SK-N-MC (cell line): ENCODE measurements around the gene DMRTC2.

Experiments
- EZH2 ChIP-seq: fragments of 200-600 bp; sonication (generic); IDR thresholded peaks from one replicate; pipeline ENCODE4 v1.6.1; 2017; ENCODE audit warnings: antibody characterized with exemption
- FOXP2 ChIP-seq: optimal IDR thresholded peaks from 2 replicates; pipeline ENCODE3; 2011; ENCODE audit warnings: mild to moderate bottlenecking, moderate library complexity; ENCODE audit not compliant: insufficient read depth; ENCODE audit errors: extremely low read length, control extremely low read depth
- POLR2AphosphoS5 ChIP-seq: IDR thresholded peaks from 2 replicates; pipeline ENCODE4 v1.6.1; 2012; ENCODE audit warnings: mild to moderate bottlenecking, low read depth, low read length, borderline replicate concordance

DNA sequence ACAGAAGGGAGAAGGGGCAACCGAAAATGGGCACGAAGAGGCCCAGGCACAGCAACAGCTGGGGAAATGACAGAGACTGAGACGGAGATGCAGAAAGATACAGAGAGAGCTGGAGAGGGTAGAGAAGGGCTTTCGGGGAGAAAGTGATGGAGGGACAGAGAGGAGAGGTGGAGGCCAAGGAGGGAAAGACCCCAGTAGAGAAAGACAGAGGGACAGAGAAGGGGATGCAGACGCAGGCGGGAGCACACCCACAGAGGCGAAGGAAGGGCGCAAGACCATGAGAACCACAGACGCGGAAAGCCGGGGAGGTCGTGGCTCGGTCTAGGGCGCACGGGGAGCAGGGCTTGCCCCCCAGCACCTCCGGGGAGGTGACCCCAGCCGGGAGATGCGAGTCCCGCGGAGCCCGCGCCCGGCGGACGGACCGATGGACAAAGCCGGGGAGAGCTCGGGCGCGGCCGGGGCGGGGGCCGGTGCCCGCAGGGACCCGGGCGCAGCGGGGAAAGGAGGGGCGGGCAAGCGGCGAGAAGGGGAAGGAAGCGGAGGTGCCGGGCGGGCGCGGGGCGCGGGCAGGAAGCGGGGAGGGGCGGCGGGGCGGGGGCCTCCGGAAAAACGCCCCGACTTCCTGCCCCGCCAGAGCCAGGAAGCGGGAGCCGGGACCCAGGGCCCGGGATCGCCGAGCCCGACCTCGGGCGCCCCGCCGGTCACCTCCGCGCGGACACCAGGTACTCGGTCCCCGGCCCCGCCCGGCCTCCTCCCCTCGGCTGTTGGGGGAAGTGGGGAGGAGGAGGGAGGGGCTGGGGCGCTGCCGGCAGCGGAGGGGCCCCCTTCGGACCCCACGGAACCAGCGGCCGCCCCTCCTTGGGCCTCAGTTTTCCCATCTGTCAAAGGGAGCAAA, 38.0 kb downstream of the DMRTC2 start, which contains the start of gene ARHGEF1:
- TF ChIP-seq POLR2AphosphoS5 (no peak; the same call in 1 of the 2 replicates), EZH2 (no peak), FOXP2 (no peak)
